ENCODE measurements around the gene CDC25C.

DNA sequence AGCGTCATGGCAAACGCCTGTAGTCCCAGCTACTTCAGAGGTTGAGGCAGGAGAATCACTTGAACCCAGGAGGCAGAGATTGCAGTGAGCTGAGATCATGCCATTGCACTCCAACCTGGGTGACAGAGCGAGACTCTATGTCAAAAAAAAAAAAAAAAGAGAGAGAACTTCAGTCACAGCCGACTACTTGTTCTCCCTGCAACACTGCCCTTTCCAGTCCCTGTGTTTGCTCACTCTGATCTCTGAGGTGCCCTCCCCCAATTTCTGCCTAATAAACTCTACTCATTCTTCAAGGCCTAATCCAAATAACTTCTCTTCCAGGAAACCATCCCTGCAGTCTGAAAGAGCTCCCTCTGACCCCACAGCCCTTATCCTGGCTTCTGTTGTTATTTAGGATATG lies 85.3 kb downstream of the CDC25C start:
- TF ChIP-seq, protein P1, sequence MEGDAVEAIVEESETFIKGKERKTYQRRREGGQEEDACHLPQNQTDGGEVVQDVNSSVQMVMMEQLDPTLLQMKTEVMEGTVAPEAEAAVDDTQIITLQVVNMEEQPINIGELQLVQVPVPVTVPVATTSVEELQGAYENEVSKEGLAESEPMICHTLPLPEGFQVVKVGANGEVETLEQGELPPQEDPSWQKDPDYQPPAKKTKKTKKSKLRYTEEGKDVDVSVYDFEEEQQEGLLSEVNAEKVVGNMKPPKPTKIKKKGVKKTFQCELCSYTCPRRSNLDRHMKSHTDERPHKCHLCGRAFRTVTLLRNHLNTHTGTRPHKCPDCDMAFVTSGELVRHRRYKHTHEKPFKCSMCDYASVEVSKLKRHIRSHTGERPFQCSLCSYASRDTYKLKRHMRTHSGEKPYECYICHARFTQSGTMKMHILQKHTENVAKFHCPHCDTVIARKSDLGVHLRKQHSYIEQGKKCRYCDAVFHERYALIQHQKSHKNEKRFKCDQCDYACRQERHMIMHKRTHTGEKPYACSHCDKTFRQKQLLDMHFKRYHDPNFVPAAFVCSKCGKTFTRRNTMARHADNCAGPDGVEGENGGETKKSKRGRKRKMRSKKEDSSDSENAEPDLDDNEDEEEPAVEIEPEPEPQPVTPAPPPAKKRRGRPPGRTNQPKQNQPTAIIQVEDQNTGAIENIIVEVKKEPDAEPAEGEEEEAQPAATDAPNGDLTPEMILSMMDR (IDR thresholded peaks at IDR 0.05): no peak
- TF ChIP-seq, protein P2, sequence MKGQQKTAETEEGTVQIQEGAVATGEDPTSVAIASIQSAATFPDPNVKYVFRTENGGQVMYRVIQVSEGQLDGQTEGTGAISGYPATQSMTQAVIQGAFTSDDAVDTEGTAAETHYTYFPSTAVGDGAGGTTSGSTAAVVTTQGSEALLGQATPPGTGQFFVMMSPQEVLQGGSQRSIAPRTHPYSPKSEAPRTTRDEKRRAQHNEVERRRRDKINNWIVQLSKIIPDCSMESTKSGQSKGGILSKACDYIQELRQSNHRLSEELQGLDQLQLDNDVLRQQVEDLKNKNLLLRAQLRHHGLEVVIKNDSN (CRISPR knock-in tag; IDR thresholded peaks at IDR 0.05): no peak
- TF ChIP-seq CREB1 (CRISPR knock-in tag; IDR thresholded peaks at IDR 0.05) (no peak), SMAD4 (CRISPR knock-in tag; IDR thresholded peaks at IDR 0.05) (no peak), ZBTB43 (CRISPR knock-in tag; IDR thresholded peaks at IDR 0.05) (no peak), ZBTB21 (CRISPR knock-in tag; IDR thresholded peaks at IDR 0.05; ENCODE audit: borderline replicate concordance) (no peak), FOXK1 (CRISPR knock-in tag; IDR thresholded peaks at IDR 0.05) (no peak), ZNF121 (CRISPR knock-in tag; IDR thresholded peaks at IDR 0.05) (no peak), RELA (CRISPR knock-in tag; IDR thresholded peaks at IDR 0.05; ENCODE audit: borderline replicate concordance) (no peak), TCF7 (CRISPR knock-in tag; IDR thresholded peaks at IDR 0.05; ENCODE audit: low read depth) (no peak)
- TF ChIP-seq, protein P3, sequence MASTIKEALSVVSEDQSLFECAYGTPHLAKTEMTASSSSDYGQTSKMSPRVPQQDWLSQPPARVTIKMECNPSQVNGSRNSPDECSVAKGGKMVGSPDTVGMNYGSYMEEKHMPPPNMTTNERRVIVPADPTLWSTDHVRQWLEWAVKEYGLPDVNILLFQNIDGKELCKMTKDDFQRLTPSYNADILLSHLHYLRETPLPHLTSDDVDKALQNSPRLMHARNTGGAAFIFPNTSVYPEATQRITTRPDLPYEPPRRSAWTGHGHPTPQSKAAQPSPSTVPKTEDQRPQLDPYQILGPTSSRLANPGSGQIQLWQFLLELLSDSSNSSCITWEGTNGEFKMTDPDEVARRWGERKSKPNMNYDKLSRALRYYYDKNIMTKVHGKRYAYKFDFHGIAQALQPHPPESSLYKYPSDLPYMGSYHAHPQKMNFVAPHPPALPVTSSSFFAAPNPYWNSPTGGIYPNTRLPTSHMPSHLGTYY (CRISPR knock-in tag; IDR thresholded peaks at IDR 0.05): no peak
- TF ChIP-seq, protein P4, sequence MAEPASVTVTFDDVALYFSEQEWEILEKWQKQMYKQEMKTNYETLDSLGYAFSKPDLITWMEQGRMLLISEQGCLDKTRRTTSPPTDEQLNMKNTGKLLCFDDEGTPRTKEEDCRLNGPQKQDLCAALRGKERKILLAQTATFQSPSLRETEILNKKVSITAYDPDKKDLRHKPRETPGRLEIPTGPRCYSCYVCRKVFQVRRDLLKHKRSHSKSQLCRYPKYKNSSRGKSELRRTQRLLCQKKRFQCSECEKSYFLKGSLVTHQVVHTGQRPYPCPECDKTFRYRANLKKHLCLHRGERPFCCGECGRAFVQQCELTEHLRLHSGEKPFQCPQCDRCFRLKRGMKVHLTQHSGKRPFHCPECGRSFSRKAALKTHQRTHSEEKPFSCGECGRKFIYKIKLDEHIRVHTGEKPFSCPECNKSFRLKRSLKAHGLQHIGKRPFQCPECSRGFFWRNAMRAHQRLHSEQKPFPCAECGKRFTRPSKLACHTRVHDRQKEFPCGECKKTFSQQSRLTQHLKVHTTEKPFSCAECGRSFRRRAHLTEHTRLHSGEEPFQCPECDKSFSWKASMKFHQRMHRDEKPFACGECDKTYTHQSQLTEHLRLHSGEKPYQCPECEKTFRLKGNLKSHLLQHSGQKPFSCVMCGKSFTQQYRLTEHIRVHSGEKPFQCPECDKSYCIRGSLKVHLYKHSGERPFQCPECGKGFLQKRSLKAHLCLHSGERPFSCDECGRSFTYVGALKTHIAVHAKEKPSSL (CRISPR knock-in tag; conservative IDR thresholded peaks at IDR 0.05): no peak

Data from WTC11 (cell line).